Heart left ventricle (tissue), 13 donors: Measurements from ENCODE around the gene GNL1.

Source experiments
- POLR2A ChIP-seq, 2 donors: fragments of 450-650 bp; IDR thresholded peaks; one replicate each; pipeline ENCODE4 v1.6.1; 2017; ENCODE audit warnings: antibody characterized with exemption in 2 of 2, mild to moderate bottlenecking in 2 of 2, moderate library complexity in 2 of 2
- TF ChIP-seq, protein P1 (sequence below), 12 donors: fragments of 200-600 bp; sonication (generic) in 4 of 12; IDR thresholded peaks; one replicate each; pipeline versions ENCODE4 v1.5.0 to v1.8.0; 2018 to 2022; ENCODE audit warnings: antibody characterized with exemption in 12 of 12, mild to moderate bottlenecking in 5 of 12
- donor health status: ischemic (EF 13 %, LVEDD 7.1; RV severe dilation, severe dysfunction).
- donor health status: DM: no; HTN: yes; CAD: no.
- donor health status: DM: no; HTN: no; CAD: no.
- donor health status: ischemic (EF 25% LVEDD 6.9; RV normal size, moderate dysfunction).
- donor health status: ischemic (EF 25% LVEDD 5.7; RV mildly dilated, moderate dysfunction).
- donor health status: ischemic (EF 35%, LVEDD 5.7; RV mildly dilated, moderate dysfunction).
- donor health status: nonischemic (EF 11% LVEDD 7.7; RV severe dilation, severe dysfunction).
- donor health status: DM: yes; HTN: yes; CAD: no.
- donor health status: PGD.
- donor health status: ischemic (EF 29% LVEDD 5.4; RV normal size, mild dysfunction).
- donor health status: nonischemic (EF 23%, LVEDD 6.1; RV moderate dilation, normal function).

DNA sequence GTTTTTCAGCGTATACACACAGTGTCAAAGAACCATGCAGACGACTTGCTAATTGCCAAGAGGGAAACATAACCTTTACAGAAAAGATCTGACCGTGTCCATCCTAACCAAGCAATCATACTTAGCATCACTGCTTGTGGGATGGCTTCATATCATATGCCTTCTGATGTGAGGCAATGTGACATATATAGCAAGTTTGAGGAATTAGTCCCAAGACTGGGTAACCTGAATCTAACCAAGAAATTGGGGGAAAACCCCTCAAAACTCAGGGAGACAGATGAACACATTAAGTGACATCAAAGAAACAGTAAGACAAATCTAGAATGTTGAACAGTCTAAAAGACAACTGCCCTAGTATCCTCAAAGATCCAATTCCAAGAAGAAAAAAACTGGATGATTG lies 18.4 kb downstream of the GNL1 start:
- TF ChIP-seq, protein P1, sequence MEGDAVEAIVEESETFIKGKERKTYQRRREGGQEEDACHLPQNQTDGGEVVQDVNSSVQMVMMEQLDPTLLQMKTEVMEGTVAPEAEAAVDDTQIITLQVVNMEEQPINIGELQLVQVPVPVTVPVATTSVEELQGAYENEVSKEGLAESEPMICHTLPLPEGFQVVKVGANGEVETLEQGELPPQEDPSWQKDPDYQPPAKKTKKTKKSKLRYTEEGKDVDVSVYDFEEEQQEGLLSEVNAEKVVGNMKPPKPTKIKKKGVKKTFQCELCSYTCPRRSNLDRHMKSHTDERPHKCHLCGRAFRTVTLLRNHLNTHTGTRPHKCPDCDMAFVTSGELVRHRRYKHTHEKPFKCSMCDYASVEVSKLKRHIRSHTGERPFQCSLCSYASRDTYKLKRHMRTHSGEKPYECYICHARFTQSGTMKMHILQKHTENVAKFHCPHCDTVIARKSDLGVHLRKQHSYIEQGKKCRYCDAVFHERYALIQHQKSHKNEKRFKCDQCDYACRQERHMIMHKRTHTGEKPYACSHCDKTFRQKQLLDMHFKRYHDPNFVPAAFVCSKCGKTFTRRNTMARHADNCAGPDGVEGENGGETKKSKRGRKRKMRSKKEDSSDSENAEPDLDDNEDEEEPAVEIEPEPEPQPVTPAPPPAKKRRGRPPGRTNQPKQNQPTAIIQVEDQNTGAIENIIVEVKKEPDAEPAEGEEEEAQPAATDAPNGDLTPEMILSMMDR (IDR thresholded peaks at IDR 0.05) = no peak
- no peak for TF ChIP-seq POLR2A (IDR thresholded peaks at IDR 0.05)
